DND-41 (cell line): ENCODE results near the gene EXT2.

Experiments used
- ATAC-seq: fragments of 200-7000 bp; cut with Tn5 transposase; 3 replicates; pipeline ENCODE4 v1.9.1; 2021; ENCODE audit warnings: low read depth; ENCODE audit not compliant: insufficient read depth
- DNase-seq: peaks from one replicate; pipeline ENCODE4 v3.0.0-alpha.2; 2020
- H2AFZ ChIP-seq: 2 replicates; pipeline ENCODE4 v1.6.0; 2012; ENCODE audit warnings: low read depth, low read length
- H3K27ac ChIP-seq: 2 replicates; pipeline ENCODE4 v1.5.1; 2012; ENCODE audit warnings: low read length, inconsistent platforms
- H3K27me3 ChIP-seq: fragments of 200-600 bp; sonication (generic); 2 replicates; pipeline ENCODE4 v1.6.0; 2012; ENCODE audit warnings: low read length, mild to moderate bottlenecking, inconsistent platforms; ENCODE audit not compliant: insufficient read depth, poor library complexity
- H3K36me3 ChIP-seq: 2 replicates; pipeline ENCODE4 v1.5.1; 2012; ENCODE audit warnings: low read length, inconsistent platforms; ENCODE audit not compliant: insufficient read depth
- H3K4me1 ChIP-seq: 2 replicates; pipeline ENCODE4 v1.5.1; 2012; ENCODE audit warnings: mild to moderate bottlenecking, low read length; ENCODE audit not compliant: insufficient read depth
- H3K4me2 ChIP-seq: 2 replicates; pipeline ENCODE4 v1.6.0; 2012; ENCODE audit warnings: mild to moderate bottlenecking, moderate library complexity, low read length, inconsistent platforms; ENCODE audit not compliant: insufficient read depth
- H3K4me3 ChIP-seq, 2 experiments: fragments of 200-600 bp in 1 of 2; shearing (Covaris generic) in 1 of 2; 2 replicates each; pipeline ENCODE4 v1.5.1; 2012 to 2016; ENCODE audit warnings: inconsistent platforms in 2 of 2, low read length in 2 of 2, mild to moderate bottlenecking in 2 of 2, low read depth in 1 of 2, moderate library complexity in 1 of 2
- H3K79me2 ChIP-seq: 2 replicates; pipeline ENCODE4 v1.6.0; 2012; ENCODE audit warnings: low read length, inconsistent platforms; ENCODE audit not compliant: insufficient read depth
- H3K9ac ChIP-seq: 2 replicates; pipeline ENCODE4 v1.6.0; 2012; ENCODE audit warnings: low read depth, mild to moderate bottlenecking, inconsistent platforms, low read length, moderate library complexity
- H3K9me3 ChIP-seq: 2 replicates; pipeline ENCODE4 v1.5.1; 2012; ENCODE audit warnings: low read length, moderate library complexity, mild to moderate bottlenecking, inconsistent platforms; ENCODE audit not compliant: insufficient read depth, severe bottlenecking
- H4K20me1 ChIP-seq: 2 replicates; pipeline ENCODE4 v1.6.0; 2012; ENCODE audit warnings: low read length; ENCODE audit not compliant: insufficient read depth
- CTCF ChIP-seq: IDR thresholded peaks from 2 replicates; pipeline ENCODE4 v1.5.1; 2012; ENCODE audit warnings: borderline replicate concordance, low read length, moderate library complexity, mild to moderate bottlenecking; ENCODE audit not compliant: poor library complexity, severe bottlenecking; ENCODE audit errors: extremely low read depth
- EZH2 ChIP-seq: IDR thresholded peaks from 3 replicates; pipeline ENCODE4 v1.6.1; 2012; ENCODE audit warnings: borderline replicate concordance, low read depth, mild to moderate bottlenecking, moderate library complexity, low read length, inconsistent platforms; ENCODE audit not compliant: severe bottlenecking

EXT2 gene

GRCh38 chr11:44203270-44204043 lies 108.0 kb downstream of the EXT2 start:
- H3K79me2 ChIP-seq: no peaks in the 10 kb centered on the region
- ATAC-seq: no peak
- H3K27ac ChIP-seq: no peak overlapping the region
- TF ChIP-seq EZH2 (no peak), CTCF (no peak)
- H2AFZ ChIP-seq: no peak overlapping the region
- no peak overlapping the region for H3K4me2 ChIP-seq
- peaks cover 29% of the 10 kb centered on the region; the same call in 1 of the 2 replicates for H3K36me3 ChIP-seq
- no peaks in the 10 kb centered on the region for H3K27me3 ChIP-seq
- no peak for DNase-seq
- no peak overlapping the region for H3K9ac ChIP-seq
- H3K4me1 ChIP-seq: no peaks in the 10 kb centered on the region
- no peaks in the 10 kb centered on the region for H3K9me3 ChIP-seq
- H4K20me1 ChIP-seq: no peaks in the 10 kb centered on the region; the same call in 1 of the 2 replicates
- no peak overlapping the region for H3K4me3 ChIP-seq

GRCh38 chr11:44205352-44205751 lies 109.9 kb downstream of the EXT2 start:
- Histone ChIP-seq H3K4me2 (no peak overlapping the region), H3K9me3 (no peaks in the 10 kb centered on the region), H3K27me3 (no peaks in the 10 kb centered on the region), H3K36me3 (peaks cover 27% of the 10 kb centered on the region; the same call in 1 of the 2 replicates), H3K27ac (no peak overlapping the region), H3K4me1 (no peaks in the 10 kb centered on the region), H4K20me1 (no peaks in the 10 kb centered on the region; the same call in 1 of the 2 replicates), H3K79me2 (no peaks in the 10 kb centered on the region), H3K9ac (no peak overlapping the region), H2AFZ (no peak overlapping the region), H3K4me3 (no peak overlapping the region)
- ATAC-seq (no peak), DNase-seq (no peak)
- TF ChIP-seq EZH2 (no peak), CTCF (no peak)

GRCh38 chr11:44205836-44206235 lies 110.4 kb downstream of the EXT2 start:
- ATAC-seq (no peak), DNase-seq (no peak)
- Histone ChIP-seq H3K9me3 (no peaks in the 10 kb centered on the region), H3K27ac (no peak overlapping the region), H3K36me3 (peaks cover 28% of the 10 kb centered on the region; the same call in 1 of the 2 replicates), H3K9ac (no peak overlapping the region), H3K27me3 (no peaks in the 10 kb centered on the region), H4K20me1 (no peaks in the 10 kb centered on the region; the same call in 1 of the 2 replicates), H3K4me2 (no peak overlapping the region), H3K4me1 (no peaks in the 10 kb centered on the region), H2AFZ (no peak overlapping the region), H3K4me3 (no peak overlapping the region), H3K79me2 (no peaks in the 10 kb centered on the region)
- TF ChIP-seq CTCF (no peak), EZH2 (no peak)
